ENCODE results near the gene SRGAP1. TPM values are rescaled to one million over a fixed set of nuclear protein-coding genes. Genes with fewer than 3 reads are reported as not detected.

Gene SRGAP1
- total and polyA plus RNA-seq, 2 experiments from 2014 or later: 13.0 to 29.4 TPM

DNA sequence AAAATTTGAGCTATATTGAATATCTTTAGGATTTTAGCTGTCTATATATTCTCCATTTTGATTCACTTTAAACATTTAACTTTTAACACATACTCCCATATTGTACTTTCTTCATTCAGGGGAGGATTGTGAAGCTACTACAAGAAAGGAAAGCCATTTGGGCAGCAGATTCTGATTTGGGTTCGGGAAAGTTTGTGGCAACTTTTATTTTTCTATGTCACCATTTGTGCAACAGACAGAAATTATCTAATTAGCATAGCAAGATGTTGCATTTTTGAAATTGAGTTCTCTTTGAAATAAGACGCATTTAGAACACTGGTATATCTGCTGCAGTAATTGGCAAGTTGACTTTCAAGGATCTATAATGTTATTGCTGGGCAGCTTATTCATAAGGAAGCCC, 243.3 kb downstream of the SRGAP1 start:
- Histone ChIP-seq H2AFZ (no peak overlapping the region), H3K79me2 (ENCODE audit: insufficient read depth) (peaks cover 30% of the 10 kb centered on the region), H3K36me3 (ENCODE audit: low read depth) (peaks cover 21% of the 10 kb centered on the region), H3F3A (ENCODE audit: insufficient read depth) (peaks cover 85% of the 10 kb centered on the region), H3K27ac (peak overlapping the region; percentile 85), H3K27me3 (replicated peaks; ENCODE audit: insufficient read depth) (no peaks in the 10 kb centered on the region), H3K4me2 (ENCODE audit: unreplicated experiment) (peak overlapping the region; percentile 71), H3K9me3 (ENCODE audit: low read depth) (no peaks in the 10 kb centered on the region), H4K20me1 (ENCODE audit: insufficient read depth) (no peaks in the 10 kb centered on the region), H3K9me2 (ENCODE audit: insufficient read depth) (no peaks in the 10 kb centered on the region), H3K4me1 (ENCODE audit: insufficient read depth) (peaks cover 70% of the 10 kb centered on the region), H3K9ac (no peak overlapping the region; the same call in 1 of the 2 replicates), H3K4me3 (peak overlapping the region; percentile 45; the same call in 1 of the 2 replicates)
- TF ChIP-seq EZH2phosphoT487 (IDR thresholded peaks at IDR 0.05; ENCODE audit: insufficient read depth, low read depth) (no peak), EZH2 (IDR thresholded peaks at IDR 0.05; ENCODE audit: insufficient read depth, poor library complexity, severe bottlenecking) (no peak)
- in situ Hi-C loops (cut with MboI): loop anchor here (25.0 kb wide), 1 partner anchor 250 kb away; the partner anchor contains the start of gene SRGAP1
- 30 to 33% methylated on average over 2 of the region's 2 CpGs for WGBS, 2 experiments (ENCODE audit: low coverage in 1 of 2, low lambda C conversion rate in 2 of 2, missing lambda C conversion rate in 2 of 2)
- DNase-seq: no peak

DNA sequence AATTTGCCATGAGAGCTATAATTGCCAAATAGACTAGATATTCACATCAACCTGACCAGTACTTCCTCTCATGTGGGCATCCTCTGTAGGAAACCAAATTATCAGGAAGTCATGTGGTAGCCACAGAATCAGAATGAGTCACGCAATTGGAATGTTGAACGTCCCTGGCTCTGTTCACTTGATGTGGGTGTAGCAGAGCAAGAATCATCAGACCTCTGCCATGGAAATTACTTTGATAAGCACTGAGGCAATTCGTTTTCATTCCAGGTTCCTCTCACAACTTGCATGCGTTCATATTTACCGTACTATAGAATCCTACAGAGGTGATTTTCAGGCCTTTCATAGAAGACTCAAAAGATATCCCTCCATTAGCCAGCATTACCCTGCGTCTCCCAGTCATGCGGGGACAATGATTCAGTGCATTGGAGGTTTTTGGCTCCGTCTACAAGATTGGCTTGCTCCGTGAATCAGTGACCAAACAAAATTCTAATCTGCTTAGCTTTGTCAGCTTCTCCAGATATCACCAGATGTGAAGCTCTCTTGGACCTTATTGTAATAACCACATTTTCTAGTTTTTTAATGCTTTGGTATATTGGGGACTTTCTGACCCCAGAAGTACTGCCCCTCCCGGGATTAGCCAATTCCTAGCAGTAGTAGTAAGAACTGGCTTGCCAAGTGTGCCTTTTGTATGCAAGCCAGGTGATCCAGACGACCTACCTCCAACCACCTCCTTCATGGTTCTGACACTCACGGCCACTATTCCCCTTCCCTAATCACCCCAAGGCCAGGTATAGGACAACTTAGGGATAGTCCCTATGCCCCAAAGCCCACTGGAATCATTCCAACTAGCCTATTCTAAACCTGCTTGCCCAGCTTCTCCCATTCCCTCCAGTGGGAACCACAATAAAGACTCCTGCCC, 244.2 kb downstream of the SRGAP1 start:
- Histone ChIP-seq H3K36me3 (ENCODE audit: low read depth) (peaks cover 21% of the 10 kb centered on the region), H3K4me1 (ENCODE audit: insufficient read depth) (peaks cover 66% of the 10 kb centered on the region), H3K9me2 (ENCODE audit: insufficient read depth) (no peaks in the 10 kb centered on the region), H3K4me2 (ENCODE audit: unreplicated experiment) (peak overlapping the region; percentile 71), H3K9ac (peak overlapping the region; percentile 54), H3K79me2 (ENCODE audit: insufficient read depth) (peaks cover 37% of the 10 kb centered on the region), H3K27ac (peak overlapping the region; percentile 85), H3K27me3 (replicated peaks; ENCODE audit: insufficient read depth) (no peaks in the 10 kb centered on the region), H3K9me3 (ENCODE audit: low read depth) (no peaks in the 10 kb centered on the region), H4K20me1 (ENCODE audit: insufficient read depth) (no peaks in the 10 kb centered on the region), H2AFZ (no peak overlapping the region), H3F3A (ENCODE audit: insufficient read depth) (peaks cover 76% of the 10 kb centered on the region), H3K4me3 (peak overlapping the region; percentile 45)
- in situ Hi-C loops (cut with MboI): loop anchor here (25.0 kb wide), 1 partner anchor 251 kb away; the partner anchor contains the start of gene SRGAP1
- 8 to 9% methylated on average over 12 of the region's 12 CpGs for WGBS, 2 experiments (ENCODE audit: low coverage in 1 of 2, low lambda C conversion rate in 2 of 2, missing lambda C conversion rate in 2 of 2)
- peak; percentile 96 for DNase-seq
- TF ChIP-seq EZH2phosphoT487 (IDR thresholded peaks at IDR 0.05; ENCODE audit: insufficient read depth, low read depth) (no peak), EZH2 (IDR thresholded peaks at IDR 0.05; ENCODE audit: insufficient read depth, poor library complexity, severe bottlenecking) (no peak)

DNA sequence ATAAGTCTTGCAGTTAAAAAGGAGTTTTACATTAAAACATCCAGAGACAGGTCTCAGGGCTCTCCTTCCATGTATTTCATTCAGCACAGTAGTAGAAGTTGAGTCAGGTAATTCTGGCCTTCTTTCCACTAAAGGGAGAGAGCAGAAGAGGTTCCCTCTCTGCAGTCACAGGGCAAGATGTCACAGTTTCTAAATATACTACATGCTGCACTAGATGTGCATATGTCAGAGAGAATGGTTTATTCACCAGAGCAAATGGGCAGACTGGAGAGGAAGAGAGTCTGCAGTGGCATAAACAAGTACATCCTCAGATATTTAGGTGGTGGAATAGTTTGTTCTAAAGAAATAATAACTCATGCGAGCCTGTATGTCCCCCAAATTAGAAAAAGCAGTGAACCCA, 245.5 kb downstream of the SRGAP1 start:
- Histone ChIP-seq H3F3A (ENCODE audit: insufficient read depth) (peaks cover 64% of the 10 kb centered on the region), H3K9ac (no peak overlapping the region), H3K9me3 (ENCODE audit: low read depth) (no peaks in the 10 kb centered on the region), H3K4me1 (ENCODE audit: insufficient read depth) (peaks cover 64% of the 10 kb centered on the region), H3K4me2 (ENCODE audit: unreplicated experiment) (no peak overlapping the region), H3K4me3 (no peak overlapping the region), H3K9me2 (ENCODE audit: insufficient read depth) (no peaks in the 10 kb centered on the region), H2AFZ (no peak overlapping the region), H3K79me2 (ENCODE audit: insufficient read depth) (peaks cover 35% of the 10 kb centered on the region), H3K36me3 (ENCODE audit: low read depth) (peaks cover 24% of the 10 kb centered on the region), H3K27me3 (replicated peaks; ENCODE audit: insufficient read depth) (no peaks in the 10 kb centered on the region), H4K20me1 (ENCODE audit: insufficient read depth) (no peaks in the 10 kb centered on the region), H3K27ac (peak overlapping the region; percentile 85)
- in situ Hi-C loops (cut with MboI): loop anchor here (25.0 kb wide), 1 partner anchor 253 kb away; the partner anchor contains the start of gene SRGAP1
- DNase-seq: no peak
- 95 to 100% methylated on average over 1 of the region's 1 CpG for WGBS, 2 experiments (ENCODE audit: low coverage in 1 of 2, low lambda C conversion rate in 2 of 2, missing lambda C conversion rate in 2 of 2)
- TF ChIP-seq EZH2 (IDR thresholded peaks at IDR 0.05; ENCODE audit: insufficient read depth, poor library complexity, severe bottlenecking) (no peak), EZH2phosphoT487 (IDR thresholded peaks at IDR 0.05; ENCODE audit: insufficient read depth, low read depth) (no peak)

GRCh38 chr12:64091186-64091585, 246.7 kb downstream of the SRGAP1 start:
- H3K9me2 ChIP-seq (ENCODE audit: insufficient read depth): no peaks in the 10 kb centered on the region
- no peaks in the 10 kb centered on the region for H3K27me3 ChIP-seq (replicated peaks; ENCODE audit: insufficient read depth)
- in situ Hi-C loops (cut with MboI): loop anchor here (25.0 kb wide), 1 partner anchor 254 kb away; the partner anchor contains the start of gene SRGAP1
- H2AFZ ChIP-seq: no peak overlapping the region
- H4K20me1 ChIP-seq (ENCODE audit: insufficient read depth): no peaks in the 10 kb centered on the region
- H3K36me3 ChIP-seq (ENCODE audit: low read depth): peaks cover 17% of the 10 kb centered on the region; the same call in 1 of the 2 replicates
- H3K79me2 ChIP-seq (ENCODE audit: insufficient read depth): peaks cover 30% of the 10 kb centered on the region
- no peak overlapping the region for H3K9ac ChIP-seq
- no peak overlapping the region for H3K4me3 ChIP-seq
- H3K4me1 ChIP-seq (ENCODE audit: insufficient read depth): peaks cover 54% of the 10 kb centered on the region
- no peak for DNase-seq
- H3K4me2 ChIP-seq (ENCODE audit: unreplicated experiment): no peak overlapping the region
- no peak overlapping the region for H3K27ac ChIP-seq
- TF ChIP-seq EZH2 (IDR thresholded peaks at IDR 0.05; ENCODE audit: insufficient read depth, poor library complexity, severe bottlenecking): no peak
- TF ChIP-seq EZH2phosphoT487 (IDR thresholded peaks at IDR 0.05; ENCODE audit: insufficient read depth, low read depth): no peak
- peaks cover 59% of the 10 kb centered on the region for H3F3A ChIP-seq (ENCODE audit: insufficient read depth)
- 95 to 96% methylated on average over 4 of the region's 4 CpGs for WGBS, 2 experiments (ENCODE audit: low coverage in 1 of 2, low lambda C conversion rate in 2 of 2, missing lambda C conversion rate in 2 of 2)
- H3K9me3 ChIP-seq (ENCODE audit: low read depth): no peaks in the 10 kb centered on the region
